Caco-2 (cell line): ENCODE data around the gene HOXB7. TPM values are rescaled to one million over a fixed set of nuclear protein-coding genes. Genes with fewer than 3 reads are reported as not detected.

Experiments
- BruUV-seq: library from RNA; stranded (reverse); fragments of 400-500 nt; replicated peaks from 2 replicates; lab custom pipeline; 2021; lab: Mats Ljungman, UMichigan
- CTCF ChIA-PET: fragments of 300-600 bp; sonication (Branson Sonifier 250); formaldehyde crosslinking; loops from one replicate; lab custom pipeline; 2022; ENCODE audit warnings: antibody characterized with exemption; lab: Charles Lee
- POLR2A ChIA-PET: fragments of 300-600 bp; sonication (Branson Sonifier 250); formaldehyde crosslinking; loops from one replicate; lab custom pipeline; 2022; ENCODE audit warnings: antibody characterized with exemption; lab: Charles Lee
- DNase-seq, 2 experiments: peaks; one replicate each; pipeline versions ENCODE4 v3.0.0 to v3.0.0-alpha.2; 2020 to 2022
- H3K27me3 ChIP-seq: replicated peaks from 2 replicates; pipeline ENCODE4 v1.6.0; 2011; ENCODE audit warnings: low read length; ENCODE audit not compliant: control insufficient read depth, insufficient read depth
- H3K36me3 ChIP-seq: 2 replicates; pipeline ENCODE4 v1.5.1; 2011; ENCODE audit warnings: low read length; ENCODE audit not compliant: control insufficient read depth, insufficient read depth
- H3K4me1 ChIP-seq: fragments of 250-450 bp; sonication (Bioruptor Pico); 2 replicates; pipeline ENCODE4 v1.5.1; 2020; ENCODE audit warnings: mild to moderate bottlenecking
- H3K4me3 ChIP-seq: 2 replicates; pipeline ENCODE4 v1.5.1; 2011; ENCODE audit warnings: low read depth, mild to moderate bottlenecking, control low read depth, low read length
- H3K9me3 ChIP-seq: fragments of 250-450 bp; sonication (Bioruptor Pico); 2 replicates; pipeline ENCODE4 v1.5.1; 2020; ENCODE audit warnings: mild to moderate bottlenecking, moderate library complexity
- H3K27ac Mint-ChIP-seq: one replicate; pipeline ENCODE4 v1.8.0; 2022; ENCODE audit warnings: mixed read lengths; ENCODE audit not compliant: unreplicated experiment
- H3K27me3 Mint-ChIP-seq: one replicate; pipeline ENCODE4 v1.8.0; 2022; ENCODE audit warnings: mixed read lengths; ENCODE audit not compliant: insufficient read depth, unreplicated experiment
- H3K36me3 Mint-ChIP-seq: one replicate; pipeline ENCODE4 v1.8.0; 2022; ENCODE audit warnings: mild to moderate bottlenecking, mixed read lengths; ENCODE audit not compliant: insufficient read depth, unreplicated experiment
- H3K4me1 Mint-ChIP-seq: one replicate; pipeline ENCODE4 v1.8.0; 2022; ENCODE audit warnings: low read depth, mixed read lengths; ENCODE audit not compliant: unreplicated experiment
- H3K4me3 Mint-ChIP-seq: one replicate; pipeline ENCODE4 v1.8.0; 2022; ENCODE audit warnings: mild to moderate bottlenecking, moderate library complexity, mixed read lengths; ENCODE audit not compliant: unreplicated experiment
- H3K9me3 Mint-ChIP-seq: one replicate; pipeline ENCODE4 v1.8.0; 2022; ENCODE audit warnings: mixed read lengths; ENCODE audit not compliant: unreplicated experiment
- intact Hi-C: fragments of 100-400 bp; cut with micrococcal nuclease; formaldehyde crosslinking; loops from one replicate; pipeline ENCODE4 v1.10.0; 2022; ENCODE audit not compliant: unreplicated experiment
- total RNA-seq: library from RNA; stranded (reverse); gene quantifications from 2 replicates; pipeline ENCODE4 v1.2.3, GENCODE V29; 2022
- TF ChIP-seq, protein P1 (sequence below), 2 experiments: fragments of 200-600 bp in 1 of 2; IDR thresholded peaks; 1 replicate in 1 of 2; 2 replicates in 1 of 2; pipeline versions ENCODE4 v1.5.1 to v1.8.0; 2011 to 2022; ENCODE audit warnings: antibody characterized with exemption in 1 of 2, control low read depth in 1 of 2, inconsistent platforms in 1 of 2, low read depth in 1 of 2, low read length in 1 of 2, mild to moderate bottlenecking in 1 of 2, moderate library complexity in 1 of 2; ENCODE audit not compliant: insufficient read depth in 1 of 2, severe bottlenecking in 1 of 2, unreplicated experiment in 1 of 2

HOXB7 gene
- total RNA-seq, 1 experiment from 2014 or later, result 28.2 TPM

- Histone ChIP-seq H3K9me3 (no peaks in the 10 kb centered on the region), H3K36me3 (no peaks in the 10 kb centered on the region), H3K4me1 (peaks cover 29% of the 10 kb centered on the region), H3K27me3 (peaks cover 2% of the 10 kb centered on the region; the same call in 1 of the 2 replicates), H3K4me3 (no peak overlapping the region)
- peaks cover 4% of the 10 kb centered on the region for H3K36me3 Mint-ChIP-seq
- no TSS peak for BruUV-seq
- ChIA-PET POLR2A (no interaction called here), CTCF (interaction anchor here (0.6 to 1.2 kb wide), 3 partner anchors 28 to 73 kb away, joined by 3 to 11 read pairs (median 8); no protein-coding TSS in a partner anchor)
- no peaks in the 10 kb centered on the region for H3K9me3 Mint-ChIP-seq
- H3K27me3 Mint-ChIP-seq, result peaks cover 9% of the 10 kb centered on the region
- TF ChIP-seq, protein P1, sequence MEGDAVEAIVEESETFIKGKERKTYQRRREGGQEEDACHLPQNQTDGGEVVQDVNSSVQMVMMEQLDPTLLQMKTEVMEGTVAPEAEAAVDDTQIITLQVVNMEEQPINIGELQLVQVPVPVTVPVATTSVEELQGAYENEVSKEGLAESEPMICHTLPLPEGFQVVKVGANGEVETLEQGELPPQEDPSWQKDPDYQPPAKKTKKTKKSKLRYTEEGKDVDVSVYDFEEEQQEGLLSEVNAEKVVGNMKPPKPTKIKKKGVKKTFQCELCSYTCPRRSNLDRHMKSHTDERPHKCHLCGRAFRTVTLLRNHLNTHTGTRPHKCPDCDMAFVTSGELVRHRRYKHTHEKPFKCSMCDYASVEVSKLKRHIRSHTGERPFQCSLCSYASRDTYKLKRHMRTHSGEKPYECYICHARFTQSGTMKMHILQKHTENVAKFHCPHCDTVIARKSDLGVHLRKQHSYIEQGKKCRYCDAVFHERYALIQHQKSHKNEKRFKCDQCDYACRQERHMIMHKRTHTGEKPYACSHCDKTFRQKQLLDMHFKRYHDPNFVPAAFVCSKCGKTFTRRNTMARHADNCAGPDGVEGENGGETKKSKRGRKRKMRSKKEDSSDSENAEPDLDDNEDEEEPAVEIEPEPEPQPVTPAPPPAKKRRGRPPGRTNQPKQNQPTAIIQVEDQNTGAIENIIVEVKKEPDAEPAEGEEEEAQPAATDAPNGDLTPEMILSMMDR (IDR thresholded peaks at IDR 0.05; ENCODE audit: insufficient read depth in 1 of 2, low read depth in 1 of 2, low read length in 1 of 2, severe bottlenecking in 1 of 2, unreplicated experiment in 1 of 2), result no peak
- no peak overlapping the region for H3K4me3 Mint-ChIP-seq
- H3K4me1 Mint-ChIP-seq, result peaks cover 9% of the 10 kb centered on the region
- intact Hi-C loops, result no loop called here
- H3K27ac Mint-ChIP-seq, result no peak overlapping the region
- DNase-seq, result no peak
Observed at GRCh38 chr17:48574505-48575065, 36.2 kb downstream of the HOXB7 start.

DNA sequence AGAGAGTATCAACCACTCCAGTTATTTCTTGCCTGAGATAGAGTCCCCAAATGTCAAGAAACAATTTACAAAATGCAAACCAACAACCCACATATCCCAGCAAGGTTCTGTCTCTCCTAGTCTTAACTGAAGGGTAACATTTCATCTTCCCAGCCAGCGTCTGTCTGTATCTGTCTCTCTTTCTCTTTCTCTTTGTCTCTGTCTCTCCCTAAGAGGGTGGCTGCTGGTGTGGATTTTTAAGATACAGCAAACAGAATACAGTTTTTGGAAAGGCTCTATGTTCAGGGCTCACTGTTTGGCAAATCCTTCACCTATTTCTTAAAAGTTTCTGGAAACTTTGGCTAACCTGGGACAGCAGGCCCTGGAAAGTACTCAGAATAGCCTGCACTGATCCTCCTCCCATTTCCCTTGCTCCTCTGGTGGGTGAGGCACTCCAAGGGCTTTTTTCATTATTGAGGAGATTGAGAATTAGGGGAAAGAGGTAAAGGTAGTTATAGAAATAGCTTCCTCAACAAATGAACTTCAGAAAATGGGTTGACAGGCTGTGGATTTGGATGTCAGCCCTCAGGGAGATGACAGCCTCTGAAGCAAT, 38.9 kb downstream of the HOXB7 start:
- H3K4me3 ChIP-seq, result no peak overlapping the region
- no peaks in the 10 kb centered on the region for H3K36me3 Mint-ChIP-seq
- no peaks in the 10 kb centered on the region for H3K27me3 ChIP-seq
- H3K27me3 Mint-ChIP-seq, result no peaks in the 10 kb centered on the region
- H3K9me3 Mint-ChIP-seq, result no peaks in the 10 kb centered on the region
- DNase-seq, result no peak
- no peaks in the 10 kb centered on the region for H3K36me3 ChIP-seq
- CTCF ChIA-PET, result no interaction called here
- POLR2A ChIA-PET, result interaction anchor here (0.6 kb wide), 1 partner anchor 8 kb away, joined by 9 read pairs; no protein-coding TSS in a partner anchor
- no peak overlapping the region for H3K4me3 Mint-ChIP-seq
- TF ChIP-seq, protein P1 (IDR thresholded peaks at IDR 0.05; ENCODE audit: insufficient read depth in 1 of 2, low read depth in 1 of 2, low read length in 1 of 2, severe bottlenecking in 1 of 2, unreplicated experiment in 1 of 2), result no peak
- no peak overlapping the region for H3K27ac Mint-ChIP-seq
- H3K9me3 ChIP-seq, result no peaks in the 10 kb centered on the region
- peaks cover 18% of the 10 kb centered on the region for H3K4me1 ChIP-seq
- intact Hi-C loops, result no loop called here
- BruUV-seq, result no TSS peak
- H3K4me1 Mint-ChIP-seq, result no peaks in the 10 kb centered on the region

DNA sequence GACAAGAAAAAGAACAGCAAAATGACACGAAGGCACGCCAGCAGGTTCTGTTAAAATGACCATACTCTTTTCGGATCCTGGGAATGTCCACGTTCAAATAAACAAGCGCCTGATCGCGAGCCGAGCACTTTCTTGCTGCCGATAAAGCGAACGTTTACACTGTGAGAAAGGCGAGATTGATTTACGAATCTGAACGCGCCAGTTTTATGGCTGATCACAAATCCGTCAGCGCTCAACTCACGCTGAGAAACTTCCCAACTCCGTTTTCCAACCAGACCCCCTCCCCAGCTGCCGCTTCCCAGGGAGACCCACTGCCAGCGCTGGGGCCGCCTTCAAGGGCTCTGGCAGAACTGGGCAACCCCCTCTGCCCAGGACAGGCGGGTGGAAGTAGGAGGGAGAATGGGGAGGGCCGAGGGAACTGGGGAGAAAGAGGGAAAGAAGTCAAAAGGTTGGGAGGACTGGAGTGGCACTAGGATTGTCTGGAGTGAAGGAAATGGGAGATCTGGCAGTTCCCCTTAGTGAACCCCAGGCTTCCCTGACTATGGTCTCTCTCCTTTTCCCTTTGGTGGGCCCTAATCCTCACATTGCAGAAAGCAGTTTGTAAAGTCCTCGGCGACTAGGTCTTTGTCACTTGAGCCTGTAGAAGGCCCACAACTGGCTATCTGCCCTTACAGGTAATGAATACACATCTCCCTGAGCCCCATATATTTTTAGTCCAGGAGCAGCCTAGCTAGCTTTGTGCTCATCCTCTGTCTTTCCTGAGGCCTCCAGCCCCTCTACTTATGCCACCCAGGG, 39.6 kb downstream of the HOXB7 start:
- no TSS peak for BruUV-seq
- intact Hi-C loops, result no loop called here
- no peak for DNase-seq
- Histone ChIP-seq H3K36me3 (no peaks in the 10 kb centered on the region), H3K27me3 (no peaks in the 10 kb centered on the region), H3K4me1 (peaks cover 17% of the 10 kb centered on the region), H3K9me3 (no peaks in the 10 kb centered on the region), H3K4me3 (no peak overlapping the region)
- no peaks in the 10 kb centered on the region for H3K27me3 Mint-ChIP-seq
- ChIA-PET POLR2A (interaction anchor here (0.6 kb wide), 1 partner anchor 9 kb away, joined by 9 read pairs; no protein-coding TSS in a partner anchor), CTCF (interaction anchor here (0.6 kb wide), 1 partner anchor 504 kb away, joined by 4 read pairs; no protein-coding TSS in a partner anchor)
- TF ChIP-seq, protein P1 (IDR thresholded peaks at IDR 0.05; ENCODE audit: insufficient read depth in 1 of 2, low read depth in 1 of 2, low read length in 1 of 2, severe bottlenecking in 1 of 2, unreplicated experiment in 1 of 2), result no peak
- H3K36me3 Mint-ChIP-seq, result no peaks in the 10 kb centered on the region
- H3K9me3 Mint-ChIP-seq, result no peaks in the 10 kb centered on the region
- no peaks in the 10 kb centered on the region for H3K4me1 Mint-ChIP-seq
- no peak overlapping the region for H3K4me3 Mint-ChIP-seq
- no peak overlapping the region for H3K27ac Mint-ChIP-seq
